H9 (cell line): ENCODE data around the gene OPTC. TPM values are rescaled to one million over a fixed set of nuclear protein-coding genes. Genes with fewer than 3 reads are reported as not detected.

Experiments
- DNase-seq: peaks from one replicate; pipeline ENCODE4 v3.0.0-alpha.2; 2017
- H2AFZ ChIP-seq: one replicate; pipeline ENCODE4 v1.6.1; 2013; ENCODE audit warnings: mild to moderate bottlenecking, low read length, control low read depth, moderate library complexity
- H2AK5ac ChIP-seq: 2 replicates; pipeline ENCODE4 v1.6.1; 2013; ENCODE audit warnings: low read length, control low read depth, mixed read lengths; ENCODE audit not compliant: insufficient read length
- H2BK120ac ChIP-seq: one replicate; pipeline ENCODE4 v1.6.1; 2013; ENCODE audit warnings: low read depth, mild to moderate bottlenecking, low read length, control low read depth, inconsistent platforms; ENCODE audit not compliant: poor library complexity, severe bottlenecking
- H2BK12ac ChIP-seq: 2 replicates; pipeline ENCODE4 v1.6.1; 2013; ENCODE audit warnings: low read length, control low read depth, mixed read lengths, low read depth; ENCODE audit not compliant: insufficient read length
- H2BK15ac ChIP-seq: 2 replicates; pipeline ENCODE4 v1.6.1; 2013; ENCODE audit warnings: low read depth, low read length, control low read depth
- H2BK20ac ChIP-seq: one replicate; pipeline ENCODE4 v1.6.1; 2013; ENCODE audit warnings: low read depth, mild to moderate bottlenecking, low read length, control low read depth, inconsistent platforms; ENCODE audit not compliant: poor library complexity, severe bottlenecking
- H2BK5ac ChIP-seq: 2 replicates; pipeline ENCODE4 v1.6.1; 2013; ENCODE audit warnings: low read length, control low read depth, mixed read lengths; ENCODE audit not compliant: insufficient read length
- H3K14ac ChIP-seq: 2 replicates; pipeline ENCODE4 v1.6.1; 2013; ENCODE audit warnings: low read length, control low read depth; ENCODE audit not compliant: insufficient read depth
- H3K18ac ChIP-seq: 2 replicates; pipeline ENCODE4 v1.6.1; 2013; ENCODE audit warnings: low read depth, mild to moderate bottlenecking, mixed read lengths, low read length, control low read depth; ENCODE audit not compliant: insufficient read length
- H3K23ac ChIP-seq: 2 replicates; pipeline ENCODE4 v1.6.1; 2013; ENCODE audit warnings: low read length, control low read depth, mixed read lengths, low read depth; ENCODE audit not compliant: insufficient read length
- H3K23me2 ChIP-seq: 2 replicates; pipeline ENCODE4 v1.6.1; 2013; ENCODE audit warnings: low read depth, mild to moderate bottlenecking, mixed read lengths, low read length, control low read depth; ENCODE audit not compliant: insufficient read length, poor library complexity, severe bottlenecking
- H3K27ac ChIP-seq: 2 replicates; pipeline ENCODE4 v1.5.1; 2013; ENCODE audit warnings: low read length, control low read depth, mixed read lengths, low read depth; ENCODE audit not compliant: insufficient read length
- H3K27me3 ChIP-seq: 2 replicates; pipeline ENCODE4 v1.6.1; 2013; ENCODE audit warnings: low read length, control low read depth, inconsistent platforms; ENCODE audit not compliant: insufficient read depth
- H3K4ac ChIP-seq: 2 replicates; pipeline ENCODE4 v1.6.1; 2013; ENCODE audit warnings: low read depth, mild to moderate bottlenecking, control low read depth, inconsistent platforms, low read length, moderate library complexity
- H3K4me1 ChIP-seq: 2 replicates; pipeline ENCODE4 v1.6.1; 2013; ENCODE audit warnings: low read length, control low read depth, inconsistent platforms; ENCODE audit not compliant: insufficient read depth
- H3K4me2 ChIP-seq: 2 replicates; pipeline ENCODE4 v1.6.1; 2013; ENCODE audit warnings: low read length, control low read depth, mixed read lengths; ENCODE audit not compliant: insufficient read length, insufficient read depth
- H3K56ac ChIP-seq: 2 replicates; pipeline ENCODE4 v1.6.1; 2013; ENCODE audit warnings: low read depth, mild to moderate bottlenecking, mixed read lengths, low read length, control low read depth; ENCODE audit not compliant: insufficient read length
- H3K79me1 ChIP-seq: 2 replicates; pipeline ENCODE4 v1.6.1; 2013; ENCODE audit warnings: low read depth, mild to moderate bottlenecking, moderate library complexity, low read length, control low read depth, inconsistent platforms; ENCODE audit not compliant: insufficient read depth, poor library complexity, severe bottlenecking
- H3K79me2 ChIP-seq: 2 replicates; pipeline ENCODE4 v1.6.1; 2013; ENCODE audit warnings: low read length, control low read depth, inconsistent platforms; ENCODE audit not compliant: insufficient read depth
- H3K9ac ChIP-seq: 2 replicates; pipeline ENCODE4 v1.6.1; 2013; ENCODE audit warnings: low read length, control low read depth, mixed read lengths; ENCODE audit not compliant: insufficient read length; ENCODE audit errors: extremely low read depth
- H3K9me3 ChIP-seq: one replicate; pipeline ENCODE4 v1.6.1; 2013; ENCODE audit warnings: low read depth, low read length, inconsistent platforms; ENCODE audit not compliant: control insufficient read depth
- H3T11ph ChIP-seq: one replicate; pipeline ENCODE4 v1.6.1; 2013; ENCODE audit warnings: mild to moderate bottlenecking, low read length, control low read depth, inconsistent platforms
- H4K20me1 ChIP-seq: one replicate; pipeline ENCODE4 v1.6.1; 2013; ENCODE audit not compliant: control insufficient read depth, insufficient read length, insufficient read depth
- H4K5ac ChIP-seq: 2 replicates; pipeline ENCODE4 v1.6.1; 2013; ENCODE audit warnings: low read depth, mild to moderate bottlenecking, mixed read lengths, low read length, control low read depth; ENCODE audit not compliant: insufficient read length
- H4K8ac ChIP-seq: replicated peaks from 2 replicates; pipeline ENCODE4 v1.6.1; 2013; ENCODE audit warnings: low read length, control low read depth, mixed read lengths, low read depth; ENCODE audit not compliant: insufficient read length
- H4K91ac ChIP-seq: 2 replicates; pipeline ENCODE4 v1.6.1; 2013; ENCODE audit warnings: low read depth, mild to moderate bottlenecking, moderate library complexity, mixed read lengths, low read length, control low read depth; ENCODE audit not compliant: insufficient read length
- H3K27ac Mint-ChIP-seq, 3 experiments: 2 replicates in 2 of 3; 3 replicates in 1 of 3; pipeline ENCODE4 v1.8.0; 2020 to 2021; ENCODE audit warnings: mixed read lengths in 3 of 3, mild to moderate bottlenecking in 1 of 3, moderate library complexity in 1 of 3
- H3K27me3 Mint-ChIP-seq: 2 replicates; pipeline ENCODE4 v1.8.0; 2021; ENCODE audit warnings: low read depth, mild to moderate bottlenecking, moderate library complexity, mixed read lengths
- H3K36me3 Mint-ChIP-seq, 3 experiments: 2 replicates in 2 of 3; 3 replicates in 1 of 3; pipeline ENCODE4 v1.8.0; 2020 to 2021; ENCODE audit warnings: low read depth in 3 of 3, mixed read lengths in 3 of 3; ENCODE audit not compliant: insufficient read depth in 1 of 3
- H3K4me1 Mint-ChIP-seq, 2 experiments: 2 replicates each; pipeline ENCODE4 v1.8.0; 2020; ENCODE audit warnings: mixed read lengths in 2 of 2
- H3K4me3 Mint-ChIP-seq, 2 experiments: 2 replicates in 1 of 2; 3 replicates in 1 of 2; pipeline ENCODE4 v1.8.0; 2020 to 2021; ENCODE audit warnings: mild to moderate bottlenecking in 2 of 2, mixed read lengths in 2 of 2, moderate library complexity in 1 of 2
- H3K9me3 Mint-ChIP-seq, 2 experiments: 2 replicates in 1 of 2; 3 replicates in 1 of 2; pipeline ENCODE4 v1.8.0; 2020; ENCODE audit warnings: mild to moderate bottlenecking in 2 of 2, mixed read lengths in 2 of 2, moderate library complexity in 1 of 2
- CTCF ChIP-seq: fragments of 200-600 bp; sonication (generic); conservative IDR thresholded peaks from 3 replicates; pipeline ENCODE4 v1.8.0; 2021; ENCODE audit warnings: antibody characterized with exemption, mild to moderate bottlenecking
- total RNA-seq: library from RNA; stranded (reverse); gene quantifications from 2 replicates; pipeline ENCODE4 v1.2.1, GENCODE V29; 2021

The OPTC gene
- total RNA-seq, 1 experiment from 2014 or later = 1.1 TPM

DNA sequence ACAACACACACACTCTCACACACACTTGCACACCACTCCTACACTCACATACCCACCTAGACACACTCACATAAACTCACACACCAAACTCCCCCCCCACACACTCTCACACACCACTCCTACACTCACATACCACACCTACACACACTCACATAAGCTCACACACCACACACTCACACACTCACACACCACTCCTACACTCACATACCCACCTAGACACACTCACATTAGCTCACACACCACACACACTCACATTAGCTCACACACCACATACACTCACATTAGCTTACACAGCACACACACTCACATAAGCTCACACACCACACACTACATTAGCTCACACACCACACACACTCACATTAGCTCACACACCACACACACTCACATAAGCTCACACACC, 33.1 kb downstream of the OPTC start:
- Mint-ChIP-seq H3K4me1 (peaks cover 39 to 47% of the 10 kb centered on the region in 2 experiments), H3K9me3 (no peaks in the 10 kb centered on the region), H3K27me3 (peaks cover 11% of the 10 kb centered on the region), H3K4me3 (no peak overlapping the region), H3K36me3 (no peaks in the 10 kb centered on the region), H3K27ac (no peak overlapping the region; a peak in 3 of 7 replicates)
- Histone ChIP-seq H3K79me1 (no peaks in the 10 kb centered on the region), H3T11ph (no peak overlapping the region), H4K91ac (no peak overlapping the region), H4K8ac (peak overlapping the region; percentile 69), H3K23ac (no peak overlapping the region), H4K5ac (peak overlapping the region; percentile 55), H3K4me2 (no peak overlapping the region), H3K9me3 (no peaks in the 10 kb centered on the region), H2BK5ac (no peak overlapping the region), H2AK5ac (no peak overlapping the region), H3K14ac (no peak overlapping the region), H2BK20ac (no peak overlapping the region), H2BK15ac (no peak overlapping the region), H3K4me1 (peaks cover 10% of the 10 kb centered on the region; the same call in 1 of the 2 replicates), H3K56ac (no peak overlapping the region), H3K27me3 (no peaks in the 10 kb centered on the region), H2BK120ac (no peak overlapping the region), H4K20me1 (no peaks in the 10 kb centered on the region), H3K79me2 (no peaks in the 10 kb centered on the region), H3K18ac (peak overlapping the region; percentile 33), H2BK12ac (no peak overlapping the region), H3K27ac (no peak overlapping the region), H3K23me2 (no peaks in the 10 kb centered on the region), H2AFZ (no peak overlapping the region), H3K9ac (no peak overlapping the region), H3K4ac (no peak overlapping the region)
- TF ChIP-seq CTCF = no peak
- DNase-seq = no peak
